H9 (cell line): ENCODE measurements around the gene FLRT2. TPM values are rescaled to one million over a fixed set of nuclear protein-coding genes. Genes with fewer than 3 reads are reported as not detected.

ENCODE experiments used
- DNase-seq: peaks from one replicate; pipeline ENCODE4 v3.0.0-alpha.2; 2017
- H2AFZ ChIP-seq: one replicate; pipeline ENCODE4 v1.6.1; 2013; ENCODE audit warnings: mild to moderate bottlenecking, low read length, control low read depth, moderate library complexity
- H2AK5ac ChIP-seq: 2 replicates; pipeline ENCODE4 v1.6.1; 2013; ENCODE audit warnings: low read length, control low read depth, mixed read lengths; ENCODE audit not compliant: insufficient read length
- H2BK120ac ChIP-seq: one replicate; pipeline ENCODE4 v1.6.1; 2013; ENCODE audit warnings: low read depth, mild to moderate bottlenecking, low read length, control low read depth, inconsistent platforms; ENCODE audit not compliant: poor library complexity, severe bottlenecking
- H2BK12ac ChIP-seq: 2 replicates; pipeline ENCODE4 v1.6.1; 2013; ENCODE audit warnings: low read length, control low read depth, mixed read lengths, low read depth; ENCODE audit not compliant: insufficient read length
- H2BK15ac ChIP-seq: 2 replicates; pipeline ENCODE4 v1.6.1; 2013; ENCODE audit warnings: low read depth, low read length, control low read depth
- H2BK20ac ChIP-seq: one replicate; pipeline ENCODE4 v1.6.1; 2013; ENCODE audit warnings: low read depth, mild to moderate bottlenecking, low read length, control low read depth, inconsistent platforms; ENCODE audit not compliant: poor library complexity, severe bottlenecking
- H2BK5ac ChIP-seq: 2 replicates; pipeline ENCODE4 v1.6.1; 2013; ENCODE audit warnings: low read length, control low read depth, mixed read lengths; ENCODE audit not compliant: insufficient read length
- H3K14ac ChIP-seq: 2 replicates; pipeline ENCODE4 v1.6.1; 2013; ENCODE audit warnings: low read length, control low read depth; ENCODE audit not compliant: insufficient read depth
- H3K18ac ChIP-seq: 2 replicates; pipeline ENCODE4 v1.6.1; 2013; ENCODE audit warnings: low read depth, mild to moderate bottlenecking, mixed read lengths, low read length, control low read depth; ENCODE audit not compliant: insufficient read length
- H3K23ac ChIP-seq: 2 replicates; pipeline ENCODE4 v1.6.1; 2013; ENCODE audit warnings: low read length, control low read depth, mixed read lengths, low read depth; ENCODE audit not compliant: insufficient read length
- H3K23me2 ChIP-seq: 2 replicates; pipeline ENCODE4 v1.6.1; 2013; ENCODE audit warnings: low read depth, mild to moderate bottlenecking, mixed read lengths, low read length, control low read depth; ENCODE audit not compliant: insufficient read length, poor library complexity, severe bottlenecking
- H3K27ac ChIP-seq: 2 replicates; pipeline ENCODE4 v1.5.1; 2013; ENCODE audit warnings: low read length, control low read depth, mixed read lengths, low read depth; ENCODE audit not compliant: insufficient read length
- H3K27me3 ChIP-seq: 2 replicates; pipeline ENCODE4 v1.6.1; 2013; ENCODE audit warnings: low read length, control low read depth, inconsistent platforms; ENCODE audit not compliant: insufficient read depth
- H3K4ac ChIP-seq: 2 replicates; pipeline ENCODE4 v1.6.1; 2013; ENCODE audit warnings: low read depth, mild to moderate bottlenecking, control low read depth, inconsistent platforms, low read length, moderate library complexity
- H3K4me1 ChIP-seq: 2 replicates; pipeline ENCODE4 v1.6.1; 2013; ENCODE audit warnings: low read length, control low read depth, inconsistent platforms; ENCODE audit not compliant: insufficient read depth
- H3K4me2 ChIP-seq: 2 replicates; pipeline ENCODE4 v1.6.1; 2013; ENCODE audit warnings: low read length, control low read depth, mixed read lengths; ENCODE audit not compliant: insufficient read length, insufficient read depth
- H3K56ac ChIP-seq: 2 replicates; pipeline ENCODE4 v1.6.1; 2013; ENCODE audit warnings: low read depth, mild to moderate bottlenecking, mixed read lengths, low read length, control low read depth; ENCODE audit not compliant: insufficient read length
- H3K79me1 ChIP-seq: 2 replicates; pipeline ENCODE4 v1.6.1; 2013; ENCODE audit warnings: low read depth, mild to moderate bottlenecking, moderate library complexity, low read length, control low read depth, inconsistent platforms; ENCODE audit not compliant: insufficient read depth, poor library complexity, severe bottlenecking
- H3K79me2 ChIP-seq: 2 replicates; pipeline ENCODE4 v1.6.1; 2013; ENCODE audit warnings: low read length, control low read depth, inconsistent platforms; ENCODE audit not compliant: insufficient read depth
- H3K9ac ChIP-seq: 2 replicates; pipeline ENCODE4 v1.6.1; 2013; ENCODE audit warnings: low read length, control low read depth, mixed read lengths; ENCODE audit not compliant: insufficient read length; ENCODE audit errors: extremely low read depth
- H3K9me3 ChIP-seq: one replicate; pipeline ENCODE4 v1.6.1; 2013; ENCODE audit warnings: low read depth, low read length, inconsistent platforms; ENCODE audit not compliant: control insufficient read depth
- H3T11ph ChIP-seq: one replicate; pipeline ENCODE4 v1.6.1; 2013; ENCODE audit warnings: mild to moderate bottlenecking, low read length, control low read depth, inconsistent platforms
- H4K20me1 ChIP-seq: one replicate; pipeline ENCODE4 v1.6.1; 2013; ENCODE audit not compliant: control insufficient read depth, insufficient read length, insufficient read depth
- H4K5ac ChIP-seq: 2 replicates; pipeline ENCODE4 v1.6.1; 2013; ENCODE audit warnings: low read depth, mild to moderate bottlenecking, mixed read lengths, low read length, control low read depth; ENCODE audit not compliant: insufficient read length
- H4K8ac ChIP-seq: replicated peaks from 2 replicates; pipeline ENCODE4 v1.6.1; 2013; ENCODE audit warnings: low read length, control low read depth, mixed read lengths, low read depth; ENCODE audit not compliant: insufficient read length
- H4K91ac ChIP-seq: 2 replicates; pipeline ENCODE4 v1.6.1; 2013; ENCODE audit warnings: low read depth, mild to moderate bottlenecking, moderate library complexity, mixed read lengths, low read length, control low read depth; ENCODE audit not compliant: insufficient read length
- H3K27ac Mint-ChIP-seq, 3 experiments: 2 replicates in 2 of 3; 3 replicates in 1 of 3; pipeline ENCODE4 v1.8.0; 2020 to 2021; ENCODE audit warnings: mixed read lengths in 3 of 3, mild to moderate bottlenecking in 1 of 3, moderate library complexity in 1 of 3
- H3K27me3 Mint-ChIP-seq: 2 replicates; pipeline ENCODE4 v1.8.0; 2021; ENCODE audit warnings: low read depth, mild to moderate bottlenecking, moderate library complexity, mixed read lengths
- H3K36me3 Mint-ChIP-seq, 3 experiments: 2 replicates in 2 of 3; 3 replicates in 1 of 3; pipeline ENCODE4 v1.8.0; 2020 to 2021; ENCODE audit warnings: low read depth in 3 of 3, mixed read lengths in 3 of 3; ENCODE audit not compliant: insufficient read depth in 1 of 3
- H3K4me1 Mint-ChIP-seq, 2 experiments: 2 replicates each; pipeline ENCODE4 v1.8.0; 2020; ENCODE audit warnings: mixed read lengths in 2 of 2
- H3K4me3 Mint-ChIP-seq, 2 experiments: 2 replicates in 1 of 2; 3 replicates in 1 of 2; pipeline ENCODE4 v1.8.0; 2020 to 2021; ENCODE audit warnings: mild to moderate bottlenecking in 2 of 2, mixed read lengths in 2 of 2, moderate library complexity in 1 of 2
- H3K9me3 Mint-ChIP-seq, 2 experiments: 2 replicates in 1 of 2; 3 replicates in 1 of 2; pipeline ENCODE4 v1.8.0; 2020; ENCODE audit warnings: mild to moderate bottlenecking in 2 of 2, mixed read lengths in 2 of 2, moderate library complexity in 1 of 2
- CTCF ChIP-seq: fragments of 200-600 bp; sonication (generic); conservative IDR thresholded peaks from 3 replicates; pipeline ENCODE4 v1.8.0; 2021; ENCODE audit warnings: antibody characterized with exemption, mild to moderate bottlenecking
- WGBS: extraction: QIAGEN DNeasy Blood & Tissue Kit; methylation state at CpG from one replicate; pipeline ENCODE4 v1.1.7; 2013; ENCODE audit warnings: missing lambda C conversion rate, low lambda C conversion rate, mixed read lengths; ENCODE audit not compliant: insufficient read length; ENCODE audit errors: extremely low coverage; 5-methylcytosine and 5-hydroxymethylcytosine counted together
- total RNA-seq: library from RNA; stranded (reverse); gene quantifications from 2 replicates; pipeline ENCODE4 v1.2.1, GENCODE V29; 2021

Gene FLRT2
- total RNA-seq, 1 experiment from 2014 or later: 3.3 TPM

GRCh38 chr14:85580536-85581140 is 50.7 kb downstream of the FLRT2 start:
- TF ChIP-seq CTCF: no peak
- Mint-ChIP-seq H3K36me3 (no peaks in the 10 kb centered on the region), H3K27me3 (no peaks in the 10 kb centered on the region), H3K27ac (0 out of 7 replicates have a peak overlapping the region, but pooled peaks of 1 of the 3 experiments have one; percentile 63), H3K4me1 (peaks cover 31 to 36% of the 10 kb centered on the region in 2 experiments), H3K9me3 (no peaks in the 10 kb centered on the region), H3K4me3 (no peak overlapping the region)
- Histone ChIP-seq H3K18ac (no peak overlapping the region), H3K56ac (no peak overlapping the region), H3K4me2 (no peak overlapping the region), H3T11ph (no peak overlapping the region), H2BK15ac (no peak overlapping the region), H3K23ac (no peak overlapping the region), H3K23me2 (no peaks in the 10 kb centered on the region), H2BK120ac (no peak overlapping the region), H4K91ac (no peak overlapping the region), H3K9ac (no peak overlapping the region), H2BK5ac (no peak overlapping the region), H3K79me2 (no peaks in the 10 kb centered on the region), H3K27me3 (no peaks in the 10 kb centered on the region), H4K20me1 (no peaks in the 10 kb centered on the region), H4K5ac (no peak overlapping the region), H3K9me3 (no peaks in the 10 kb centered on the region), H2BK20ac (no peak overlapping the region), H2AFZ (no peak overlapping the region), H2AK5ac (no peak overlapping the region), H3K27ac (no peak overlapping the region), H3K4ac (no peak overlapping the region), H3K79me1 (no peaks in the 10 kb centered on the region), H2BK12ac (no peak overlapping the region), H3K14ac (no peak overlapping the region), H3K4me1 (no peaks in the 10 kb centered on the region; the same call in 1 of the 2 replicates), H4K8ac (no peak overlapping the region)
- no peak for DNase-seq
- WGBS: no CpG with 5 or more reads among the region's 8 CpGs
